ENCODE data around the gene VPS41.

The VPS41 gene

GRCh38 chr7:38905056-38905759, 3.8 kb downstream of the VPS41 start:
- H3K4me3 ChIP-seq (ENCODE audit: low read depth, low read length), result no peak overlapping the region
- TF ChIP-seq MAX (IDR thresholded peaks at IDR 0.05; ENCODE audit: low read depth, low read length) (no peak), POLR2A (IDR thresholded peaks at IDR 0.05; ENCODE audit: extremely low read depth, insufficient read length) (no peak), CTCF (IDR thresholded peaks at IDR 0.05; ENCODE audit: low read depth, low read length) (no peak), MYC (IDR thresholded peaks at IDR 0.05; ENCODE audit: low read depth, low read length) (no peak)
- no peak for DNase-seq (ENCODE audit: low read depth)

- H3K4me3 ChIP-seq (ENCODE audit: low read depth, low read length), result no peak overlapping the region
- no peak for DNase-seq (ENCODE audit: low read depth)
- no peak for TF ChIP-seq POLR2A (IDR thresholded peaks at IDR 0.05; ENCODE audit: extremely low read depth, insufficient read length)
- no peak for TF ChIP-seq MYC (IDR thresholded peaks at IDR 0.05; ENCODE audit: low read depth, low read length)
- TF ChIP-seq MAX (IDR thresholded peaks at IDR 0.05; ENCODE audit: low read depth, low read length), result no peak
- no peak for TF ChIP-seq CTCF (IDR thresholded peaks at IDR 0.05; ENCODE audit: low read depth, low read length)
These were observed 5.9 kb downstream of the VPS41 start for GRCh38 chr7:38903057-38903456.

GRCh38 chr7:38902449-38902848, 6.5 kb downstream of the VPS41 start:
- no peak for DNase-seq (ENCODE audit: low read depth)
- no peak overlapping the region for H3K4me3 ChIP-seq (ENCODE audit: low read depth, low read length)
- TF ChIP-seq CTCF (IDR thresholded peaks at IDR 0.05; ENCODE audit: low read depth, low read length) (no peak), MYC (IDR thresholded peaks at IDR 0.05; ENCODE audit: low read depth, low read length) (no peak), MAX (IDR thresholded peaks at IDR 0.05; ENCODE audit: low read depth, low read length) (no peak), POLR2A (IDR thresholded peaks at IDR 0.05; ENCODE audit: extremely low read depth, insufficient read length) (no peak)

- TF ChIP-seq CTCF (IDR thresholded peaks at IDR 0.05; ENCODE audit: low read depth, low read length), result no peak
- TF ChIP-seq MYC (IDR thresholded peaks at IDR 0.05; ENCODE audit: low read depth, low read length), result no peak
- no peak for TF ChIP-seq MAX (IDR thresholded peaks at IDR 0.05; ENCODE audit: low read depth, low read length)
- no peak for TF ChIP-seq POLR2A (IDR thresholded peaks at IDR 0.05; ENCODE audit: extremely low read depth, insufficient read length)
- DNase-seq (ENCODE audit: low read depth), result no peak
- H3K4me3 ChIP-seq (ENCODE audit: low read depth, low read length), result no peak overlapping the region
These were observed 15.9 kb downstream of the VPS41 start for GRCh38 chr7:38893061-38893460.

- TF ChIP-seq CTCF (IDR thresholded peaks at IDR 0.05; ENCODE audit: low read depth, low read length), result no peak
- no peak for TF ChIP-seq POLR2A (IDR thresholded peaks at IDR 0.05; ENCODE audit: extremely low read depth, insufficient read length)
- TF ChIP-seq MYC (IDR thresholded peaks at IDR 0.05; ENCODE audit: low read depth, low read length), result no peak
- TF ChIP-seq MAX (IDR thresholded peaks at IDR 0.05; ENCODE audit: low read depth, low read length), result no peak
- no peak overlapping the region for H3K4me3 ChIP-seq (ENCODE audit: low read depth, low read length)
- no peak for DNase-seq (ENCODE audit: low read depth)
These were observed 18.4 kb downstream of the VPS41 start for GRCh38 chr7:38890597-38890996.

All from NB4 (cell line).